GM12865 (cell line): ENCODE data around the gene STPG4.

Experiments used
- DNase-seq: peaks from one replicate; pipeline ENCODE4 v3.0.0; 2010; ENCODE audit warnings: low read depth
- H3K4me3 ChIP-seq: 2 replicates; pipeline ENCODE4 v1.5.1; 2011; ENCODE audit warnings: mild to moderate bottlenecking, low read depth, low read length, control low read depth
- CTCF ChIP-seq: IDR thresholded peaks from 2 replicates; pipeline ENCODE4 v1.5.1; 2011; ENCODE audit warnings: low read length, control low read depth, low read depth, inconsistent platforms; ENCODE audit not compliant: insufficient read depth; ENCODE audit errors: missing control alignments

Gene STPG4

DNA sequence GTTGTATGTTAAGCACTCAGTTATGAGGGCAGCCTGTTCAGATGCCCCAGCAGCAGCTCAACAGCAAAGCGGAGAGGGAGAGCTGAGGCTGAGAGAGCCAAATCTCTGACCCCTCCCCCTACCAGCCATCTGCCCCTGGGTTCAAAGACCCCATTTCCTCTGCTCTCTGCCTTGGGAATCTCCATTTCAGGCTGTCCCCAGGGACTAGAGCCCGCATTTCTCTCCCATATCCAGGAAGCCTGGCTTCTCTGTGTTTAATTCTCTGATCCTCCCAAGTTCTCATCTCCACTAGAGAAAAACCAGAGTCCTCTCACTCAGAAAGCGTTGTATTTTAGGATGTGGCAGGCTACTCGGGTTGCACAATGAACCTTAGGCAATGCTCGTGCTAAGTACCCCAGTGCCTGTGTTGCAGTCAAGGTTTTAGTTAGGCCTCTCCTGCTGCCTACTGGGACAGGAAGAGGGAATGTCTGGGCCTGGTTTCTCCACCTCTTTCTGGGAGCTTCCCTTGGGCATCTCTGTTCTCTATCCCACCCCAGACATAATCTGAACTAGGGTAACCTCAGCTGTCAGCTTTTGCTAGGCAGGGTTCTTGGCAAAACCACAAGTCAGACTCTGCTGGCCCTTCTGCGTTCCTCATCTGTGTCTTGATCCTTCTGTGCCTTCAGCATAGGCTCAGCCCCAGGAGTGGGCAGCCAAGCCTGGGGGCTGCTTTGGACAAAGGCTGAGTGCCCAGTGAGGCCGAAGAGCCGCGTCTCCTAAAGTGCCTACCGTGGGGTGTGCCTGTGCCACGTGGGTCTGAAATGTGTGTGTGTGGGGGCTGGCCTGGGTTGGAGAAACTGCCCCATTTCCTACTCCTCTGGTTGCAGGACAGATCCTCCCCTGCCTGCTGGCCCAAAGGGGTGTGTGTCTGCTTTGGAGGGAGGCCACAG, 96.8 kb downstream of the STPG4 start:
- no peak for TF ChIP-seq CTCF
- H3K4me3 ChIP-seq, result no peak overlapping the region
- DNase-seq, result no peak

GRCh38 chr2:47057687-47058002, 97.5 kb downstream of the STPG4 start:
- no peak overlapping the region for H3K4me3 ChIP-seq
- DNase-seq, result no peak
- TF ChIP-seq CTCF, result no peak

DNA sequence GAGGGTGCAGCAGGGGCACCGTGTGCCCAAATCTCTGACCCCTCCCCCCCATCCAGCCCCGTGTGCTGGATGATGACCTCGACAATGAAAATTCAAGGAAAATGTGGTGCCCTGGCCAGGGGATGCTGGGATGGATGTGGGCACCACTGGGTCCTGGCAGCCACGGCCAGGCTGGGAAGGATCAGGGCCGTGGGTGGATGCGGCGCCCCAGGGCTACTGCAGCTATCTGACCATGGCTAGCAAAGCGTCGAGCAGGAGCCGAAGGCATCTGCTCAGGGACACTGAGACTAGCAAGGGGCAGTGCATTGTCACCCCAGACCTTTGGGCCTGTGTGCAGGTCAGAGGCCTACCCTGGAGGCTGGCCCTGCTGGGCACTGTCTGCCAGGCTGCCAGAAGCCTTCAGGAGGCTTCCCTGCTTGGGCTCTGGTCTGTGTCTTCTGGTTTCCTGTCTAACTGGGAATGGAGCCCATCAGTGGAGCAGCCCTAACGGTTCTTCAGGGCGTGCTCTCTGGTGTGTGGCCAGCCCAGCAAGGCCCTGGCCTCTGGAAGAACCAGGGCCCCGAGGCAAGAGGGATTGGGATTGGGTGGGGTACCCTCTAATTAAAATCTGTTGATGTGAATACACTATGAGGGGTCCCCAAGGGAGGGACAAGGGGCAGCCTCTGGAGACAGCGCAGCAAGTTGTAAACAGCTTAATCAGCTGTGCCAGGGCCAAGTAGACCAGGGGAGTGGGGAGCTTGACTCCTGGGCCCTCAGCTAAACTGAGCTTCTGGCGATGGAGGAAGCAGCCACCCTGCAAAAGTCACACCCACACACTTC, 98.0 kb downstream of the STPG4 start:
- no peak for DNase-seq
- no peak overlapping the region for H3K4me3 ChIP-seq
- TF ChIP-seq CTCF, result no peak

- no peak for DNase-seq
- no peak overlapping the region for H3K4me3 ChIP-seq
- TF ChIP-seq CTCF, result no peak
Measured at GRCh38 chr2:47056374-47056773, 98.7 kb downstream of the STPG4 start.

GRCh38 chr2:47054868-47055267, 100.2 kb downstream of the STPG4 start:
- DNase-seq, result no peak
- no peak for TF ChIP-seq CTCF
- H3K4me3 ChIP-seq, result no peak overlapping the region

DNA sequence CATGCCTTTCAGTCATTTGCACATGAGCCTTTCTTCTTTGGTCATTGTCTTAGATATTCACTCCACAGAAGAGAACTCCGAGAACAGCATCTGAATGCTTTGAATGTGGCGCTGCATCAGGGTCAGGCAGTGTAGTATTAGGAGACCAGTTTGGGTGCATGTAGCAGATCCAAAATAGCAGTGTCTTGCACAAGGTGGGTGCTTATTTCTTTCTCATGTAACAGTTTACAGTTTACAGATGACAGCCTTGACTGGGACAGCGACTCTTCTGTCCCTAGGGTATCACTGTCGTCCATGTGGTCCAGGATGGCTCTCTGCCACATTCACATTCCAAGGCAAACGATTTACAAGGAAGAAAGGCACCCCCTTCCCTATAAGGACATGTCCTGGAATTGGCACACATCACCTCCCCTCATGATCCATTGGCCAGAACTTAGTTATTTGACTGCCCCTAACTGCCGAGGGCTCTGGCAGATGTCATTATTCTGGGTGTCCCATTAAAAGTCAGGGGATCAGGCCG, 101.0 kb downstream of the STPG4 start:
- H3K4me3 ChIP-seq, result no peak overlapping the region
- DNase-seq, result no peak
- TF ChIP-seq CTCF, result no peak

GRCh38 chr2:47052847-47053246, 102.3 kb downstream of the STPG4 start:
- no peak overlapping the region for H3K4me3 ChIP-seq
- TF ChIP-seq CTCF, result no peak
- no peak for DNase-seq
